ENCODE measurements around the gene CPA4. TPM values are rescaled to one million over a fixed set of nuclear protein-coding genes. Genes with fewer than 3 reads are reported as not detected.

The CPA4 gene
- total and polyA plus RNA-seq, 2 experiments from 2014 or later = 8.6 to 10.4 TPM

GRCh38 chr7:130289478-130289877 is 3.5 kb upstream of the CPA4 start:
- no peak overlapping the region for H3K27ac ChIP-seq
- no peaks in the 10 kb centered on the region for H3K79me2 ChIP-seq (ENCODE audit: insufficient read depth)
- TF ChIP-seq EZH2 (IDR thresholded peaks at IDR 0.05; ENCODE audit: insufficient read depth, poor library complexity, severe bottlenecking) (no peak), EZH2phosphoT487 (IDR thresholded peaks at IDR 0.05; ENCODE audit: insufficient read depth, low read depth) (no peak)
- H3K9me2 ChIP-seq (ENCODE audit: insufficient read depth) = no peaks in the 10 kb centered on the region
- in situ Hi-C loops (cut with MboI) = no loop called here
- no peaks in the 10 kb centered on the region for H4K20me1 ChIP-seq (ENCODE audit: insufficient read depth)
- H2AFZ ChIP-seq = no peak overlapping the region
- H3K4me3 ChIP-seq = no peak overlapping the region
- 93 to 95% methylated on average over 9 of the region's 9 CpGs for WGBS, 2 experiments (ENCODE audit: low coverage in 1 of 2, low lambda C conversion rate in 2 of 2, missing lambda C conversion rate in 2 of 2)
- peaks cover 17% of the 10 kb centered on the region for H3F3A ChIP-seq (ENCODE audit: insufficient read depth)
- no peaks in the 10 kb centered on the region for H3K9me3 ChIP-seq (ENCODE audit: low read depth)
- H3K36me3 ChIP-seq (ENCODE audit: low read depth) = no peaks in the 10 kb centered on the region
- no peak for DNase-seq
- no peak overlapping the region for H3K9ac ChIP-seq
- H3K4me2 ChIP-seq (ENCODE audit: unreplicated experiment) = no peak overlapping the region
- H3K27me3 ChIP-seq (replicated peaks; ENCODE audit: insufficient read depth) = no peaks in the 10 kb centered on the region
- peaks cover 27% of the 10 kb centered on the region for H3K4me1 ChIP-seq (ENCODE audit: insufficient read depth)

GRCh38 chr7:130290745-130291144 is 2.2 kb upstream of the CPA4 start:
- no peaks in the 10 kb centered on the region for H3K36me3 ChIP-seq (ENCODE audit: low read depth)
- H3K79me2 ChIP-seq (ENCODE audit: insufficient read depth) = no peaks in the 10 kb centered on the region
- H3K9me3 ChIP-seq (ENCODE audit: low read depth) = no peaks in the 10 kb centered on the region
- WGBS, 2 experiments (ENCODE audit: low coverage in 1 of 2, low lambda C conversion rate in 2 of 2, missing lambda C conversion rate in 2 of 2) = 58 to 62% methylated on average over 6 of the region's 6 CpGs
- peaks cover 27% of the 10 kb centered on the region for H3K4me1 ChIP-seq (ENCODE audit: insufficient read depth)
- H3K9ac ChIP-seq = no peak overlapping the region
- in situ Hi-C loops (cut with MboI) = no loop called here
- H3K9me2 ChIP-seq (ENCODE audit: insufficient read depth) = no peaks in the 10 kb centered on the region
- H3K27ac ChIP-seq = no peak overlapping the region
- no peaks in the 10 kb centered on the region for H4K20me1 ChIP-seq (ENCODE audit: insufficient read depth)
- no peak for TF ChIP-seq EZH2 (IDR thresholded peaks at IDR 0.05; ENCODE audit: insufficient read depth, poor library complexity, severe bottlenecking)
- TF ChIP-seq EZH2phosphoT487 (IDR thresholded peaks at IDR 0.05; ENCODE audit: insufficient read depth, low read depth) = no peak
- H2AFZ ChIP-seq = peak overlapping the region; percentile 19; the same call in 1 of the 2 replicates
- no peak overlapping the region for H3K4me3 ChIP-seq
- DNase-seq = peak; percentile 61
- H3F3A ChIP-seq (ENCODE audit: insufficient read depth) = peaks cover 17% of the 10 kb centered on the region
- H3K4me2 ChIP-seq (ENCODE audit: unreplicated experiment) = no peak overlapping the region
- no peaks in the 10 kb centered on the region for H3K27me3 ChIP-seq (replicated peaks; ENCODE audit: insufficient read depth)

DNA sequence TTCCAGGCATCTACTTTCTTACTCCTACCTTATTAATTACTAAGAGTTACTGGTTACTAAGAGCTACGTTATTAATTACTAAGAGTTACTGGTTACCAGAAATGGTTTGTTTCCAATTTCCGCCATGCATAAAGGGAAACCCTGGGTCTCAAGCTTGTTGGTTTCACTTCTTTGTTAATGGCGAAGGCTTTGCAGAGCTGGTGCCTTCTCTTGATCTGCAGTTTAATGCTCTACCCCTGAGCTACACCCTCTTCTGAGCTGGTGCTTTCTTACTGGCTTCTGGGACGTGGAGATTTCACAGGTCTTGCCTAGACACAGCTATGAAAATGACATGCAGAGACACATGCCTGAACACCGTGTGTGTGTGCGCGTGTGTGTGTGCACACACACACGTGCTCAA is 560 bp downstream of the CPA4 start:
- no peaks in the 10 kb centered on the region for H3K79me2 ChIP-seq (ENCODE audit: insufficient read depth)
- H3K4me1 ChIP-seq (ENCODE audit: insufficient read depth) = peaks cover 34% of the 10 kb centered on the region
- no peak overlapping the region for H3K9ac ChIP-seq
- peak overlapping the region; percentile 64 for H3K27ac ChIP-seq
- in situ Hi-C loops (cut with MboI) = no loop called here
- H2AFZ ChIP-seq = no peak overlapping the region
- 72 to 73% methylated on average over 8 of the region's 8 CpGs for WGBS, 2 experiments (ENCODE audit: low coverage in 1 of 2, low lambda C conversion rate in 2 of 2, missing lambda C conversion rate in 2 of 2)
- no peaks in the 10 kb centered on the region for H3K36me3 ChIP-seq (ENCODE audit: low read depth)
- TF ChIP-seq EZH2 (IDR thresholded peaks at IDR 0.05; ENCODE audit: insufficient read depth, poor library complexity, severe bottlenecking) (no peak), EZH2phosphoT487 (IDR thresholded peaks at IDR 0.05; ENCODE audit: insufficient read depth, low read depth) (no peak)
- no peaks in the 10 kb centered on the region for H3K9me3 ChIP-seq (ENCODE audit: low read depth)
- H3K9me2 ChIP-seq (ENCODE audit: insufficient read depth) = no peaks in the 10 kb centered on the region
- DNase-seq = no peak
- no peaks in the 10 kb centered on the region for H3K27me3 ChIP-seq (replicated peaks; ENCODE audit: insufficient read depth)
- peak overlapping the region; percentile 73 for H3K4me2 ChIP-seq (ENCODE audit: unreplicated experiment)
- peak overlapping the region; percentile 36; the same call in 1 of the 2 replicates for H3K4me3 ChIP-seq
- H3F3A ChIP-seq (ENCODE audit: insufficient read depth) = peaks cover 21% of the 10 kb centered on the region
- no peaks in the 10 kb centered on the region for H4K20me1 ChIP-seq (ENCODE audit: insufficient read depth)

- H3K4me1 ChIP-seq (ENCODE audit: insufficient read depth) = peaks cover 34% of the 10 kb centered on the region
- TF ChIP-seq EZH2 (IDR thresholded peaks at IDR 0.05; ENCODE audit: insufficient read depth, poor library complexity, severe bottlenecking) (no peak), EZH2phosphoT487 (IDR thresholded peaks at IDR 0.05; ENCODE audit: insufficient read depth, low read depth) (no peak)
- H3K79me2 ChIP-seq (ENCODE audit: insufficient read depth) = no peaks in the 10 kb centered on the region
- no peak overlapping the region for H3K4me3 ChIP-seq
- no peak overlapping the region for H3K27ac ChIP-seq
- DNase-seq = peak; percentile 57
- peaks cover 21% of the 10 kb centered on the region for H3F3A ChIP-seq (ENCODE audit: insufficient read depth)
- H3K27me3 ChIP-seq (replicated peaks; ENCODE audit: insufficient read depth) = no peaks in the 10 kb centered on the region
- no peaks in the 10 kb centered on the region for H4K20me1 ChIP-seq (ENCODE audit: insufficient read depth)
- in situ Hi-C loops (cut with MboI) = no loop called here
- H3K4me2 ChIP-seq (ENCODE audit: unreplicated experiment) = no peak overlapping the region
- no peaks in the 10 kb centered on the region for H3K9me2 ChIP-seq (ENCODE audit: insufficient read depth)
- WGBS, 2 experiments (ENCODE audit: low coverage in 1 of 2, low lambda C conversion rate in 2 of 2, missing lambda C conversion rate in 2 of 2) = 72 to 82% methylated on average over 5 of the region's 5 CpGs
- no peaks in the 10 kb centered on the region for H3K36me3 ChIP-seq (ENCODE audit: low read depth)
- H3K9me3 ChIP-seq (ENCODE audit: low read depth) = no peaks in the 10 kb centered on the region
- H3K9ac ChIP-seq = no peak overlapping the region
- H2AFZ ChIP-seq = no peak overlapping the region
These were observed 1.4 kb downstream of the CPA4 start for GRCh38 chr7:130294314-130294713.
